ACHN (cell line): ENCODE results near the gene ADGRB3.

ENCODE experiments used
- DNase-seq: peaks from one replicate; pipeline ENCODE4 v3.0.0-alpha.2; 2015
- in situ Hi-C: cut with HindIII; loops from 2 replicates; pipeline ENCODE4 v1.10.0; 2017; ENCODE audit warnings: low sequenced_read_pairs, low pct_ligation_motif_present, low pct_unique_long_range_greater_than_20kb

ADGRB3 gene

GRCh38 chr6:69027861-69028260, 392.8 kb downstream of the ADGRB3 start:
- in situ Hi-C loops: no loop called here
- DNase-seq: no peak

GRCh38 chr6:69038841-69039240, 403.8 kb downstream of the ADGRB3 start:
- no peak for DNase-seq

GRCh38 chr6:69042297-69042696, 407.2 kb downstream of the ADGRB3 start:
- in situ Hi-C loops: no loop called here
- DNase-seq: no peak

More at GRCh38 chr6:69038841-69039240, 403.8 kb downstream of the ADGRB3 start:
- in situ Hi-C loops: no loop called here

GRCh38 chr6:69044534-69044933, 409.5 kb downstream of the ADGRB3 start:
- no peak for DNase-seq
- in situ Hi-C loops: no loop called here

GRCh38 chr6:69059413-69059812, 424.3 kb downstream of the ADGRB3 start:
- in situ Hi-C loops: no loop called here
- no peak for DNase-seq

DNA sequence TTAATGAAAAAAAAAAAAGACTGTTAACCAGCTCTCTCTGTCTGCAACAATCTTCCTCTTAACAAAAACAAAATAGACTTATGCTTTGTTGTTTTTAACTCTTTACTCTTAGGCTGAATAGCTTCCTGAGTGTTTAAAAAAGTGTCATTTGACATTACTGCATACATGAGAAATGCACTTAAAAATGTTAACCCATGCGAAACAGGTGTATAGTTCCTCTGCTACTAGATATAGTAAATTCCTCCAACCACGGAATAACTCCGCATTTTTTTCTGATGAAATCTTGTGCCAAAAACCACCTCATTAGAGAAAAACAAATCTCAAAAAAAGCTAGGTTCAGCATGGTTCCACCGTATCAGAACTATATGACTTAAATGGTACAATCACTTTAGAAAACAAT, 426.0 kb downstream of the ADGRB3 start:
- DNase-seq: peak; percentile 2
- in situ Hi-C loops: no loop called here

- DNase-seq: peak; percentile 56
- in situ Hi-C loops: no loop called here
Measured at GRCh38 chr6:69063401-69063800, 428.3 kb downstream of the ADGRB3 start.

DNA sequence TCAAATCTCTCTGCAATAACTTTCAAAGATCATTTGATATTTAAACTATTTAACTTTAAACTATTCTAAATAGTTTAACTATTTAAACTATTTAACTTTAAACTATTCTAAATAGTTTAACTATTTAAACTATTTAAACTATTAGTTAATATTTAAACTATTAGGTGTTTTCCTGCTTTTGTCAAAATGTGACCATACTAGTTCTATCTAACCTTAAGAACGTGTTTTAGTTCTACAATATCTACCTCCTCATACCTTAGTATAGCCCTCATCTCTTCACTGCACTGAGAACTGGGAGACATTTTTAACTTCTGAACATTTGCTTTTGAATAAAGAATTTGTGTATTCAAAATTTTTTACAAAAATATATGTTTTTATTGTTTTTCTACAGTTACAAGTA, 429.1 kb downstream of the ADGRB3 start:
- in situ Hi-C loops: no loop called here
- DNase-seq: peak; percentile 57

GRCh38 chr6:69069881-69070280, 434.8 kb downstream of the ADGRB3 start:
- DNase-seq: no peak
- in situ Hi-C loops: no loop called here

GRCh38 chr6:69072796-69073195, 437.7 kb downstream of the ADGRB3 start:
- no peak for DNase-seq
- in situ Hi-C loops: no loop called here

GRCh38 chr6:69084746-69085335, 449.8 kb downstream of the ADGRB3 start:
- DNase-seq: no peak

GRCh38 chr6:69086689-69087088, 451.6 kb downstream of the ADGRB3 start:
- in situ Hi-C loops: no loop called here
- no peak for DNase-seq

More at GRCh38 chr6:69084746-69085335, 449.8 kb downstream of the ADGRB3 start:
- in situ Hi-C loops: no loop called here

GRCh38 chr6:69089539-69089938, 454.5 kb downstream of the ADGRB3 start:
- peak; percentile 12 for DNase-seq
- in situ Hi-C loops: no loop called here

GRCh38 chr6:69090132-69090531, 455.1 kb downstream of the ADGRB3 start:
- DNase-seq: peak; percentile 90
- in situ Hi-C loops: no loop called here

DNA sequence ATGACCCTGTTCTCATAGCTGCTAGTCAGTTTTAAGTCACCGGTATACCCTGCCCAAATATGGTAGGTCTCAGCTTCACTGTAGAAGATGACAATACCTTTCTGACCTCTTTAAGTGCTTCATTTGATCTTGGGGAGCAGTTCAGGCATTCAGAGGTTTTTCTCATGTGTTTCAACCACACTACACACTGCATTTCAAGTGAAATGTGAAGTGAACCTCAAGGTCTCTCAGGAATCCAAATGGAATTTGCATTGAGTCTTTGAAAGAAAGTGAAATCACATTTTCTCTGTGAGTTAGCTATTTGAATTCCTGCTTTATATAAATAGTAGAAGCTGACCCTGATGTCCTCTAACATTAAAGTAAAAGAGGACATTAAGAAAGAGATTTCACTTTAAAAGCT, 461.6 kb downstream of the ADGRB3 start:
- in situ Hi-C loops: no loop called here

GRCh38 chr6:69097948-69098347, 462.9 kb downstream of the ADGRB3 start:
- in situ Hi-C loops: no loop called here
- DNase-seq: no peak

More for the DNA sequence above, 461.6 kb downstream of the ADGRB3 start:
- peak; percentile 25 for DNase-seq

- in situ Hi-C loops: no loop called here
- DNase-seq: no peak
Measured at GRCh38 chr6:69098910-69099309, 463.8 kb downstream of the ADGRB3 start.

DNA sequence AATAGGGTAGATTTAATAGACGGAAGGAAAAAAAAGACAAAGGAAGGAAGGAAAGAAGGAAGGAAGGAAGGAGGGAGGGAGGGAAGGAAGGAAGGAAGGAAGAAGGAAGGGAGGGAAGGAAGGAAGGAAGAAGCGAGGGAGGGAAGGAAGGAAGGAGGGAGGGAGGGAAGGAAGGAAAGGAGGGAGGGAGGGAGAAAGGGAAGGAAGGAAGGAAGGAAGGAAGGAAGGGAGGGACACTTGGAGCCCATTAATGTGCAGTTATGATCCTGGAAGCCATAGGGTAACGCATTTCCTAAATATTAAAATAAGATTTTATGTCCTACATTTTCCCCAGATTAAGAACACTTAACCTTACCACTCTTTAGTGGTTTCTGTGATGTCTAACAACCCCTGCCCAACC, 465.7 kb downstream of the ADGRB3 start:
- no peak for DNase-seq
- in situ Hi-C loops: no loop called here

DNA sequence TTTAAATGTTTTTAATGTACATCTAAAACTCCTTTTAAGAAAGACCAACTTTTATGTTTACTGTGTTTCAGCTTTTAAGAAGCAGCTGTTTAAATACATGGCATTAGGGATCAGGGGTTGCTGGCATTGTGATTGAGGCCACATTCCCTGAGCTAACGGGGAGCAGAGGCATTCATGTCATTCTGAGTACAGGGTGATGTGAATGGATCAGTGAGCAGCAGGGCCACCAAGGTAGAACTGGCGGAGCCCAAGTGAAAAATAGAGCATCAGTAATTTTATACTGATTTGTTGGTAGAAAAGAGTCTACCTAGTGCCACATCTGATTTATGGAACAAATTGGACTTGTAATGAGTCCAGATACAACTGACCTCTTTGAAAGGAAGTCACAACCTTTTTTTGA, 467.3 kb downstream of the ADGRB3 start:
- no peak for DNase-seq
- in situ Hi-C loops: no loop called here

GRCh38 chr6:69105288-69105687, 470.2 kb downstream of the ADGRB3 start:
- DNase-seq: peak; percentile 56
- in situ Hi-C loops: no loop called here

GRCh38 chr6:69106511-69106910, 471.4 kb downstream of the ADGRB3 start:
- in situ Hi-C loops: no loop called here
- DNase-seq: no peak
